Left renal cortex interstitium (tissue), 4 donors: ENCODE results near the gene KIAA0513. TPM values are rescaled to one million over a fixed set of nuclear protein-coding genes. Genes with fewer than 3 reads are reported as not detected.
A peak's percentile ranks its signal among the peaks of the same experiment; 100 is the strongest.

Experiments used
- DNase-seq, 4 donors: peaks; one replicate each; pipeline ENCODE4 v3.0.0-alpha.2; 2013; ENCODE audit warnings: low read depth in 4 of 4, low spot score in 2 of 4, missing footprints in 1 of 4
- polyA plus RNA-seq, 4 donors: library from polyadenylated mRNA; unstranded; fragments of 120-200 nt; gene quantifications; one replicate each; pipeline ENCODE4 v1.2.1, GENCODE V29; 2013; ENCODE audit not compliant: insufficient read length in 4 of 4

KIAA0513 gene
- polyA plus RNA-seq, 4 donors = 4.7 to 5.6 (median 5.4) TPM

- DNase-seq = no peak
Observed at GRCh38 chr16:85003725-85004586, 23.6 kb upstream of the KIAA0513 start.

GRCh38 chr16:85004587-85005205, 22.9 kb upstream of the KIAA0513 start:
- no peak for DNase-seq

- no peak for DNase-seq
Observed at GRCh38 chr16:85005285-85006069, 22.1 kb upstream of the KIAA0513 start.

GRCh38 chr16:85006639-85007038, 21.0 kb upstream of the KIAA0513 start:
- no peak for DNase-seq

- no peak for DNase-seq
Observed at GRCh38 chr16:85007496-85008214, 19.9 kb upstream of the KIAA0513 start.

GRCh38 chr16:85008271-85008670, 19.3 kb upstream of the KIAA0513 start:
- DNase-seq = no peak

GRCh38 chr16:85010446-85010930, 17.1 kb upstream of the KIAA0513 start:
- no peak for DNase-seq

- peak; percentile 78 to 88 (median 82) for DNase-seq
Observed at GRCh38 chr16:85010931-85011845, 16.4 kb upstream of the KIAA0513 start, which contains the start of gene ZDHHC7. TSS of gene ZDHHC7 (minus strand) at chr16:85011535. CDS start at chr16:84990618, 20,917 bp downstream.

GRCh38 chr16:85011846-85012284, 15.7 kb upstream of the KIAA0513 start:
- no peak for DNase-seq

- DNase-seq = no peak
Observed at GRCh38 chr16:85014311-85014710, 13.3 kb upstream of the KIAA0513 start.

- DNase-seq = no peak
Observed at GRCh38 chr16:85015481-85016187, 12.0 kb upstream of the KIAA0513 start.

GRCh38 chr16:85017151-85017550, 10.4 kb upstream of the KIAA0513 start:
- DNase-seq = no peak

- DNase-seq = no peak
Observed at GRCh38 chr16:85017633-85018032, 10.0 kb upstream of the KIAA0513 start.

- no peak for DNase-seq
Observed at GRCh38 chr16:85018529-85019236, 8.9 kb upstream of the KIAA0513 start.

- no peak for DNase-seq
Observed at GRCh38 chr16:85019659-85020245, 7.8 kb upstream of the KIAA0513 start.

- no peak for DNase-seq
Observed at GRCh38 chr16:85025781-85026653, 1.6 kb upstream of the KIAA0513 start.

GRCh38 chr16:85026703-85027102, 892 bp upstream of the KIAA0513 start:
- no peak for DNase-seq
